PC-9 (cell line): ENCODE measurements around the gene SARNP.

Experiments used
- CTCF ChIP-seq: fragments of 200-600 bp; sonication (generic); conservative IDR thresholded peaks from 2 replicates; pipeline ENCODE4 v1.6.1; 2017; ENCODE audit warnings: mixed run types, antibody characterized with exemption, mild to moderate bottlenecking, moderate library complexity
- EZH2 ChIP-seq: fragments of 200-600 bp; sonication (generic); IDR thresholded peaks from 2 replicates; pipeline ENCODE4 v1.8.0; 2017; ENCODE audit warnings: antibody characterized with exemption, low read depth

- TF ChIP-seq CTCF, result no peak
- no peak for TF ChIP-seq EZH2
Measured at GRCh38 chr12:55739025-55739378, 78.5 kb downstream of the SARNP start.
